NCI-H526 treated with DMSO at 0.1 percent for 48 hours (cell line): ENCODE results near the gene DRAP1.
A peak's percentile ranks its signal among the peaks of the same experiment; 100 is the strongest.

Source experiments
- DNase-seq: peaks from one replicate; lab custom pipeline; 2025; lab: John Stamatoyannopoulos, UW

Gene DRAP1

GRCh38 chr11:65919141-65919572 lies at the start of gene DRAP1:
Gene DRAP1, plus strand, starts transcription at chr11:65919426. Its CDS starts 76 bp downstream, at chr11:65919502.
- peak; percentile 98 for DNase-seq

GRCh38 chr11:65869643-65870306 lies 49.5 kb upstream of the DRAP1 start:
- DNase-seq, result no peak

DNA sequence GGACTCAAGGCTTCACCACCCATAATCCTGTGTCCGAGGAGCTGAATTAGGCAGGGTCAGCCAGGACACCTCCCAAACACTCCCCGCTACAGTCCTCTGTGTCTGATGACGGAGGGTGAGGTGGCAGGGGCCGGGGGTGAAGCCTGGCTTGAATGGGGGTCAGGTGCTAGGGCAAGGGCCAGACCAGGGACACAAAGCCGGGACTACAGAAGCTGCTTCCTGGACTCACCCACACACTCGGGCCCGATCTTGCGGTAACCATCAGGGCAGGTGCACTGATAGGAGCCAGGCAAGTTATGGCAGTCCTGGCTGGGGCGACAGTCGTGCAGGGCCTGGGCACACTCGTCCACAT lies 48.9 kb upstream of the DRAP1 start:
- no peak for DNase-seq

DNA sequence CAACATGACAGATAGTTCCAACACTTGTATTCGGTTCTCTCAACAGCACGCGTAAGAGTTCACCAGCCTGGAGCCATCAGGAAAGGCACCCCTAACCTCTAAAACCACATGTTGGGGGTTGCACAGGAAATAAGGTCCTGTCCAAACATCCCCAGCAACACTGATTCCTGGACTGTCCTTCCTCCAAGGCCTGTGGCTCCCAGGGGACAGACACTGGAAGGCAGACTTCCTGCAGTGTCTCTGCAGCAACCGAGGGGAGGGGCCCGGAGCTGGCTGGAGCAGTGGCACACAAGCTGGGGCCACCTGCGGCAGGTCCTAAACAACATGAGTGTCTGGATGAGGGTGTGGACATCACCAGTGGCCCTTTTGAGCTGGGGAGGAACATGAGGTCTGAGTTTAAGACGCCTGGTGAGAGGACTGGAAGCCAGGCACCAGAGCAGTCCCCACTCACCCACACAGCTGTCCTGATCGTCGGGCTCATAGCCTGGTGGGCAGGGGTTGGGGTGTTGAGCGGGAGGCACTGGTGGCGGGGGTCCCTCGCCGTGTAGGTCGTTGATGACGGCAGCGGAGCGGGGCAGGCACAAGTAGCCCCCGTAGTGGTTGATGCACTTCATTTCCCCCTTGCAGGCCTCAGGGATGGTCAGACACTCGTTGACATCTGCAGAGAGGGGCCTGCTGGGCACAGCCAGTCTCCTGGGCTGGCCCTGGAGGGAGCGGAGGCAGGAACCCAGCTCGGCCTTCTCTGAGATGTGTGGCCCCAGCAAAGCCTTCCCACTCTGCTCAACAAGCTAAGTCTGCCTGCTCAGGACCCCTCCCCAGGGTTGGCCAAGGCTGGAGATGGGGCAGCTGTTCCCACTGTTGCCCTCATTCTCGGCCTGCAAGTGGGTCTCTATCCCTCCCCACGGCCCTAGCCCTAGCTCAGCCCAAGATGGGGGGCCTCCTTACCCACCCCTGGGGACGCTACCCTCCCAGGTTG lies 48.2 kb upstream of the DRAP1 start:
- no peak for DNase-seq

GRCh38 chr11:65871811-65872548 lies 47.2 kb upstream of the DRAP1 start:
- DNase-seq, result no peak

- no peak for DNase-seq
These were observed 46.5 kb upstream of the DRAP1 start, which contains the start of gene EFEMP2 for GRCh38 chr11:65872586-65873317. Gene EFEMP2, minus strand, starts transcription at chr11:65872800. Its CDS starts 446 bp downstream, at chr11:65872354.

DNA sequence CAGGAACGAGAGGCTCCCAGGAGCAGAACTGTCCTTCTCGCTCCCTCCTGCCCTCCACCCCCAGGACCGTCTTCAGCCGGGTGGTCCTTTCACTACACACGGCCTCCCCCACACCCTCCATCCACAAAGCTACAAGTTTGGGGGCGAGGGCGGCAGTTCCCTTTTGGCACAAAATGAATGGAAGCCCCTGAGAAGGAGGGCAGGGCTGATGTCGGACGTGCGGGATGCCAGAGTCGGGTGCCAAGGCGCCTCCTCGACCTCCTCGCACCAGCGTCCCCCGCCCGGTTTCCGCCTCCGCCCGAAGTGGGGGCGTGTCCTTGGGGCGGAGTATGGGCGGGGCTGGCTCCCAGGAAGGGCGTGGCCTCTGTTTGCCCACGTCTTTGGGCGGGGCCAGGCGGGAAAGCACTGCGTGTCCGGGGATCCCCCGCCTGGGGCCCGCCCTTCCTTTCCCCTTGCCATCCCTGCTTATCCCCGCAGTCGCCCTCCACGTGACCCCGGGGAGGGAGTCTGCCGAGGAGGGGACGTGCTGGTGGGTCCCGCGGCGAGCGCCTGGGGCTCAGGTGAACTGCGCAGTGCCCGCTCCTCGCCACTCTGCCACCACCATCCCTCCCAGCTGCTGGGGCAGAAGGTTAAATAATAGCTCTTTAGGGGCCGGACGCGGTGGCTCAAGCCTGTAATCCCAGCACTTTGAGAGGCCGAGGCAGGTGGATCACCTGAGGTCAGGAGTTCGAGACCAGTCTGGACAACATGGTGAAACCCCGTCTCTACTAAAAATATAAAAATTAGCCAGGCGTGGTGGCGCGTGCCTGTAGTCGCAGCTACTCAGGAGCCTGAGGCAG lies 45.7 kb upstream of the DRAP1 start:
- peak; percentile 80 for DNase-seq

- no peak for DNase-seq
These were observed 39.6 kb upstream of the DRAP1 start, which contains the start of gene CTSW for GRCh38 chr11:65879617-65880016. Gene CTSW, plus strand, starts transcription at chr11:65879837. Its CDS starts 18 bp downstream, at chr11:65879855.

DNA sequence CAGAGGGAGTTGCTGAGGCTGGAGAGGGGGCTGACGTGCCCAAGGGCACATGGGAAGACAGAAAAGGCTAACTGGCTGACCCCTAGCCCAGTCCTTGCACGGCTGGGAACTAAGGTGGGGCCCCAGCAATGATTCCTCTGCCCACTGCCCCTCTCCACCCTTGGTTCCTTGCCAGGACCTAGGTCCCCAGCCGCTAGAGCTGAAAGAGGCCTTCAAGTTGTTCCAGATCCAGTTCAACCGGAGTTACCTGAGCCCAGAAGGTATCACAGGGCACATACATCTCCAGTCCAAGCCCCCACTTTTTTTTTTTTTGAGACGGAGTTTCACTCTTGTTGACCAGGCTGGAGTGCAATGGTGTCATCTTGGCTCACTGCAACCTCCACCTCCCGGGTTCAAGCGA lies 39.2 kb upstream of the DRAP1 start:
- DNase-seq, result no peak

DNA sequence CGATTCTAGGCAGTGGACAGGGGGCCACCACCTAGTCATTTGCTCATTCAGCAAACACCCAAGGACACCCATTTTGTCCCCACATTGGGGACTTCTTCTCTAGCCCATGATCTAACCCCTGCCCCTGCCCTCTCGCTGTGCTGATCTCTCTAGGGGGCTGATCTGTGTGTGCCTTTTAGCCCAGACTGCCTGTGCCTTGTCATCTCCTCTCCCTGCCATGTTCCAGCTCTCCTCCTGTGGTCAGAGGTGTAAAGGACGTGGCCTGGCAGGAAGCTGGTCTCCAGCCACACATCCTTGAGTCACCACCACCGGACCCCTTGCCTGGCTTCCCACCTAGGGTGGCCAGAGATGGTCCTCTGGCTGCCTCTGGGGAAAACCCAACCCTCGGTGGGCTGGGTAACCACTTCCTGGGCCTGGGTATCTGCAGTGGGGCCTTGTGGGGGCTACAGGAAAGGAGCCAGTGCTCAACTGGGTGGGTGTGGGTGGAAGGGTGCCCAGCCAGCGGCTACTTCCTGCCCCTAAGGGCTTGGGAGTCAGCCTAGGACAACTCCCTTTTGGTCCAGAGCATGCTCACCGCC lies 38.3 kb upstream of the DRAP1 start:
- DNase-seq, result no peak

GRCh38 chr11:65882120-65883057 lies 36.8 kb upstream of the DRAP1 start:
- DNase-seq, result no peak

- DNase-seq, result no peak
These were observed 36.0 kb upstream of the DRAP1 start for GRCh38 chr11:65883058-65883761.

- no peak for DNase-seq
These were observed 35.2 kb upstream of the DRAP1 start for GRCh38 chr11:65883786-65884715.

DNA sequence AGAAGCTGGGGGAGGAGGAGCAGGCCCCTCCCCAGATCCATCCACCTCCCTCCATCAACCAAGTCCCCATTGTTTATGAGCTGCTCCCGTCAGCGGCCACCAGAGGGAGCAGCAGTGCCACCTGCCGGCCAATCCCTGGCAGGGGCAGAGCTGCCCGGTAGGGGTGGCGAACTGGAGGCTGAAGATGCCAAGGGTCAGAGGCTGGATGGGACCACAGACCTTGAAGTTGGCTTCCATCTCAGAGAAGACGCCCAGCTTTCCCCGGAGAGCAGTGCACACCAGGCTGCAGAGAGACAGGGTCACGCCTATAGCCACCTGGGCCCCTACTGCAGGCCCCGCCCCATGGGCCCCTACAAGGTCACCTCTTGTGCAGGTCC lies 34.5 kb upstream of the DRAP1 start:
- peak; percentile 41 for DNase-seq

DNA sequence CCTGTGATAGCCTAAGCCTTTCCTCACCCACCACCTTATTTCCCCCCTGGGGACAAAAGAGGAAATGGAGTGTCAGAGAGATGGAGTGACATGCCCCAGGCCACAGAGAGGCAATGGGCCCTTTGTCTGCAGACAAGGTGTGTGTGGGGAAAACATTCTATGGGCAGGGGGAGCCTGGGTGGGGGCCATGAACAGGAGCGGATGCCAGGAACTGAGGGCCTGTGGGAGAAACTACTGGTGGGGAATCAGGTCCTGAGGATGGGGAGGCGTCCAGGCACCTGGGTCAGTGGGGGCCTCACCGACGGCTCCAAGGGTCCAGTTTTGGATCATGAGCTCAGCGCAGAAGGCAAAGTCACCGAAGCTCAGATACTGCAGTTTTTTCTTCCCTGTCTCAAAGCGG lies 34.0 kb upstream of the DRAP1 start:
- no peak for DNase-seq

DNA sequence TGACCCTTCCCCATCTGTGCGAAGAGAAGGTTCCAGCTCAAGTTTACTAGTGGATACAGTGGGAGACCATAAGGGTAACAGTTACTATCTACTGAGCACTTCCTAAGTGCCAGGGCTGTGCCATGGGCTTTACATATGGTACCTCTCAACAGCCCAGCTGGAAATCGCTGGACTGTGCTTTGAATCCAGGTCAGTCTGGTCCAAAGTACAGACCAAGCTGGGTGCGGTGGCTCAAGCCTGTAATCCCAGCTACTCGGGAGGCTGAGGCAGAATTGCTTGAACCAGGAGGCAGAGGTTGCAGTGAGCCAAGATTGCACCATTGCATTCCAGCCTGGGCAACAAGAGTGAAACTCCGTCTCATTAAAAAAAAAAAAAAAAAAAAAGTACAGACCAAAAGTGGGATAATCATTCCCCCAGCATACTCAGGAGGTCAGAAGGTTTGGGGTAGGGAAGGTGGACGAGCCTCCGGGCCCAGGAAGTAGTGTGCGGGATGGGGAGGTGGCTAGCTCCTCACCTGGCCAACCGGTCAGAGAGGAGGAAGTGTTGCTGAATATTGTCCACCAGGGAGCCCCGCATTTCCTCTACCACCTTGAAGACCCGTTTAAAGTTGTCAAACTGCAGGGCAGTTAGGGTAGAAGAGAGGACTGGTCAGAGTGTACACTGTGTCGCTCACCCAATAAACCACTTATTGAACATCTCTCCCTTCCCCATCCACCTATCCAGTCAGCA lies 33.3 kb upstream of the DRAP1 start:
- DNase-seq, result no peak
